ENCODE measurements around the gene RNF175.

GRCh38 chr4:153684971-153685371 is 74.9 kb downstream of the RNF175 start:
- no peak for TF ChIP-seq POLR2A (IDR thresholded peaks at IDR 0.05)
- TF ChIP-seq CTCF (IDR thresholded peaks at IDR 0.05), result no peak

Measured in lower leg skin (tissue), 3 donors.